Activated CD8-positive, alpha-beta memory T cell treated with anti-CD3 and anti-CD28 coated beads, Interleukin-2, amount 50 U/mL, for 1 hour (primary cell): ENCODE results near the gene GALP.
A peak's percentile ranks its signal among the peaks of the same experiment; 100 is the strongest.
"Not testable (repeated sequence)": the region's sequence is repeated elsewhere in the genome, so short reads cannot be mapped to it uniquely, and the experiment has no call there.

Experiments
- DNase-seq: peaks from one replicate; pipeline ENCODE4 v3.0.0-alpha.2; 2020; ENCODE audit errors: extremely low read depth

GALP gene

GRCh38 chr19:56175861-56176307 is at the start of gene GALP:
GALP (plus strand) TSS chr19:56176008; CDS start chr19:56177109, 1,101 bp downstream.
- DNase-seq, result not testable (repeated sequence)

- DNase-seq, result no peak
Observed at GRCh38 chr19:56126983-56127780, 48.6 kb upstream of the GALP start.

- DNase-seq, result no peak
Observed at GRCh38 chr19:56130006-56130405, 45.8 kb upstream of the GALP start.

- DNase-seq, result no peak
Observed at GRCh38 chr19:56131651-56132050, 44.2 kb upstream of the GALP start.

- DNase-seq, result no peak
Observed at GRCh38 chr19:56132316-56132822, 43.4 kb upstream of the GALP start.

- DNase-seq, result no peak
Observed at GRCh38 chr19:56133858-56134653, 41.8 kb upstream of the GALP start.

- no peak for DNase-seq
Observed at GRCh38 chr19:56134654-56134921, 41.2 kb upstream of the GALP start.

GRCh38 chr19:56136362-56136761 is 39.4 kb upstream of the GALP start:
- DNase-seq, result no peak

GRCh38 chr19:56137405-56137804 is 38.4 kb upstream of the GALP start:
- DNase-seq, result no peak

- no peak for DNase-seq
Observed at GRCh38 chr19:56138069-56138468, 37.7 kb upstream of the GALP start.

- DNase-seq, result no peak
Observed at GRCh38 chr19:56139847-56140582, 35.8 kb upstream of the GALP start.

GRCh38 chr19:56140583-56141416 is 35.0 kb upstream of the GALP start, which contains the start of gene ZNF444:
ZNF444 (plus strand) TSS chr19:56141287; CDS start chr19:56146912, 5,625 bp downstream.
- peak; percentile 99 for DNase-seq

GRCh38 chr19:56141417-56141993 is 34.3 kb upstream of the GALP start:
- DNase-seq, result no peak

GRCh38 chr19:56142087-56142787 is 33.6 kb upstream of the GALP start:
- no peak for DNase-seq

- DNase-seq, result no peak
Observed at GRCh38 chr19:56142897-56143434, 32.8 kb upstream of the GALP start.

GRCh38 chr19:56144376-56144775 is 31.4 kb upstream of the GALP start:
- DNase-seq, result no peak

GRCh38 chr19:56144831-56145230 is 31.0 kb upstream of the GALP start:
- DNase-seq, result no peak

- no peak for DNase-seq
Observed at GRCh38 chr19:56145698-56146097, 30.1 kb upstream of the GALP start.

GRCh38 chr19:56146904-56147303 is 28.9 kb upstream of the GALP start:
- DNase-seq, result no peak

GRCh38 chr19:56147307-56147706 is 28.5 kb upstream of the GALP start:
- no peak for DNase-seq
